ENCODE measurements around the gene ATP2C2. TPM values are rescaled to one million over a fixed set of nuclear protein-coding genes. Genes with fewer than 3 reads are reported as not detected.
"Not testable (repeated sequence)": the region's sequence is repeated elsewhere in the genome, so short reads cannot be mapped to it uniquely, and the experiment has no call there.

Gene ATP2C2
- total RNA-seq, 1 experiment from 2014 or later: 20.3 TPM

DNA sequence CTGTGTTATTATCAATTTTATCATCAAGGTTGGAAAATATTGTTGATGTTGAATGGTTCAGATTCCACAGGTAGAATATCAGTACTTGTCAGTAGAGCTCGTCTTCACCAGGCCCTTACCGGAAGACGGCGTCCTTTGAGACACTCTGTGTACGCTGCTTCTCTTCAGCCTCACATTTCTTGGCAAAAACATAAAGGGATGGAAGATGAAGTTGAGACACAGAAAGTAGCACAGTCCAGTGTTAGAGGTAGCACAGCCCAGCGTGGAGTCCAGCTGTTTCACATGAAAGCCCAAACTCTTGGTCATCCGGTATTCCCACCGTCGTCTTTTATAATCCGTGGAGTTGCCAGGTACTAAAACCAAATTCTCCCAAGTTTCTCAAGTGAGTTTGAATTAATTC lies 30.4 kb downstream of the ATP2C2 start:
- TF ChIP-seq RAD21 (IDR thresholded peaks at IDR 0.05; ENCODE audit: low read depth) (no peak), ZFX (IDR thresholded peaks at IDR 0.05) (no peak)
- TF ChIP-seq, protein P1, sequence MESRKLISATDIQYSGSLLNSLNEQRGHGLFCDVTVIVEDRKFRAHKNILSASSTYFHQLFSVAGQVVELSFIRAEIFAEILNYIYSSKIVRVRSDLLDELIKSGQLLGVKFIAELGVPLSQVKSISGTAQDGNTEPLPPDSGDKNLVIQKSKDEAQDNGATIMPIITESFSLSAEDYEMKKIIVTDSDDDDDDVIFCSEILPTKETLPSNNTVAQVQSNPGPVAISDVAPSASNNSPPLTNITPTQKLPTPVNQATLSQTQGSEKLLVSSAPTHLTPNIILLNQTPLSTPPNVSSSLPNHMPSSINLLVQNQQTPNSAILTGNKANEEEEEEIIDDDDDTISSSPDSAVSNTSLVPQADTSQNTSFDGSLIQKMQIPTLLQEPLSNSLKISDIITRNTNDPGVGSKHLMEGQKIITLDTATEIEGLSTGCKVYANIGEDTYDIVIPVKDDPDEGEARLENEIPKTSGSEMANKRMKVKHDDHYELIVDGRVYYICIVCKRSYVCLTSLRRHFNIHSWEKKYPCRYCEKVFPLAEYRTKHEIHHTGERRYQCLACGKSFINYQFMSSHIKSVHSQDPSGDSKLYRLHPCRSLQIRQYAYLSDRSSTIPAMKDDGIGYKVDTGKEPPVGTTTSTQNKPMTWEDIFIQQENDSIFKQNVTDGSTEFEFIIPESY (IDR thresholded peaks at IDR 0.05; ENCODE audit: extremely low read depth, insufficient replicate concordance, low read length): no peak
- TF ChIP-seq, protein P2, sequence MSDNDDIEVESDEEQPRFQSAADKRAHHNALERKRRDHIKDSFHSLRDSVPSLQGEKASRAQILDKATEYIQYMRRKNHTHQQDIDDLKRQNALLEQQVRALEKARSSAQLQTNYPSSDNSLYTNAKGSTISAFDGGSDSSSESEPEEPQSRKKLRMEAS (IDR thresholded peaks at IDR 0.05): no peak
- POLR2A ChIA-PET: no interaction called here

DNA sequence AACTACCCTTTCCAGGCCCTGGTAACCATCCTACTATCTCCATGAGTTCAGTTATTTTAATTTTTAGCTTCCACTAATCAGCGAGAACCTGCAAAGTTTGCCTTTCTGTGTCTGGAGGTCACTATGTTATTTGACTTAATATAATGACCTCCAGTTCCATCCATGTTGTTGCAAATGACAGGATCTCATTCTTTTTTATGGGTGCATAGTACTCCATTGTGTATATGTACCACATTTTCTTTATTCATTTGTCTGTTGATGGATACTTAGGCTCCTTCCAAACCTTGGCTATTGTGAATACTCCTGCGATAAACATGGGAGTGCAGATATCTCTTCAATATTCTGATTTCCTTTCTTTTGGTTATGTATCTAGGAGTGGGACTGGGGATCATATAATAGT lies 31.6 kb downstream of the ATP2C2 start:
- RAD21 ChIA-PET (ENCODE audit: low non-redundant PET in 1 of 2, low total read pairs in 2 of 2, uncharacterized antibody in 2 of 2, unreplicated experiment in 2 of 2): interaction anchor here in 1 of 2 experiments (0.6 kb wide), 1 partner anchor 219 kb away, joined by 3 read pairs; no protein-coding TSS in a partner anchor
- H3K27me3 ChIP-seq (ENCODE audit: insufficient read depth, low read length); intact Hi-C loops (cut with micrococcal nuclease); DNase-seq (ENCODE audit: low read depth, low spot score); H3K4me2 ChIP-seq (ENCODE audit: low read length); H3K9ac ChIP-seq (ENCODE audit: low read length); H3K4me1 ChIP-seq (ENCODE audit: control insufficient read depth in 1 of 2, insufficient read depth in 2 of 2, low read length in 2 of 2); H4K20me1 ChIP-seq (ENCODE audit: insufficient read depth); H3K9me3 ChIP-seq (ENCODE audit: control insufficient read depth in 1 of 2, insufficient read depth in 1 of 2, low read depth in 1 of 2, low read length in 2 of 2); H3K9me2 ChIP-seq (ENCODE audit: insufficient read depth); CTCF ChIA-PET; H3K36me3 ChIP-seq (ENCODE audit: control insufficient read depth in 1 of 2, insufficient read depth in 2 of 2, low read length in 2 of 2); H2AFZ ChIP-seq (ENCODE audit: low read depth, low read length, poor library complexity, severe bottlenecking); ATAC-seq; H3K27ac ChIP-seq (ENCODE audit: low read depth, low read length); H3K4me3 ChIP-seq (replicated peaks in 1 of 2; ENCODE audit: low read depth in 1 of 2, low read length in 2 of 2); POLR2A ChIA-PET; BruUV-seq (replicated peaks); H3K79me2 ChIP-seq (ENCODE audit: insufficient read depth, low read length): not testable (repeated sequence)

More for the DNA sequence above, 30.4 kb downstream of the ATP2C2 start:
- intact Hi-C loops (cut with micrococcal nuclease): no loop called here
- DNase-seq (ENCODE audit: low read depth, low spot score): no peak
- Histone ChIP-seq H3K9me2 (ENCODE audit: insufficient read depth) (no peaks in the 10 kb centered on the region), H2AFZ (ENCODE audit: low read depth, low read length, poor library complexity, severe bottlenecking) (no peak overlapping the region), H3K79me2 (ENCODE audit: insufficient read depth, low read length) (no peaks in the 10 kb centered on the region), H3K4me2 (ENCODE audit: low read length) (no peak overlapping the region), H3K4me1 (ENCODE audit: control insufficient read depth in 1 of 2, insufficient read depth in 2 of 2, low read length in 2 of 2) (no peaks in the 10 kb centered on the region; a peak in 1 of 4 replicates), H3K4me3 (replicated peaks in 1 of 2; ENCODE audit: low read depth in 1 of 2, low read length in 2 of 2) (no peak overlapping the region), H3K36me3 (ENCODE audit: control insufficient read depth in 1 of 2, insufficient read depth in 2 of 2, low read length in 2 of 2) (no peaks in the 10 kb centered on the region), H3K9me3 (ENCODE audit: control insufficient read depth in 1 of 2, insufficient read depth in 1 of 2, low read depth in 1 of 2, low read length in 2 of 2) (no peaks in the 10 kb centered on the region), H4K20me1 (ENCODE audit: insufficient read depth) (no peaks in the 10 kb centered on the region), H3K9ac (ENCODE audit: low read length) (no peak overlapping the region), H3K27ac (ENCODE audit: low read depth, low read length) (no peak overlapping the region), H3K27me3 (ENCODE audit: insufficient read depth, low read length) (no peaks in the 10 kb centered on the region)
- no TSS peak for BruUV-seq (replicated peaks)
- no peak for ATAC-seq
- RAD21 ChIA-PET (ENCODE audit: low non-redundant PET in 1 of 2, low total read pairs in 2 of 2, uncharacterized antibody in 2 of 2, unreplicated experiment in 2 of 2): no interaction called here
- CTCF ChIA-PET: interaction anchor here (0.6 kb wide), 1 partner anchor 19 kb away, joined by 3 read pairs; no protein-coding TSS in a partner anchor

DNA sequence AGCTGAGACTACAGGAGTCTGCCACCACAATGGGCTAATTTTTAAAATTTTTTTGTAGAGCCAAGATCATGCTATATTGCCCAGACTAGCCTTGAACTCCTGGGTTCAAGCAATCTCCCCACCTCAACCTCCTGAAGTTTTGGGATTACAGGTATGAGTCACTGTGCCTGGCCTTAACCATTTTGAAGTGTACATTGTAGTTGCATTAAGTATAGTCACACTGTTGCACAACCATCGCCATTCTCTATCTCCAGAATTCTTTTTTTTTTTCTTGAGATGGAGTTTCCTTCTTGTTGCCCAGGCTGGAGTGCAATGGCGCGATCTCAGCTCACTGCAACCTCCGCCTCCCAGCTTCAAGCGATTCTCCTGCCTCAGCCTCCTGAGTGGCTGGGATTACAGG lies 35.1 kb downstream of the ATP2C2 start:
- H3K4me1 ChIP-seq (ENCODE audit: control insufficient read depth in 1 of 2, insufficient read depth in 2 of 2, low read length in 2 of 2); H2AFZ ChIP-seq (ENCODE audit: low read depth, low read length, poor library complexity, severe bottlenecking); intact Hi-C loops (cut with micrococcal nuclease); H3K27me3 ChIP-seq (ENCODE audit: insufficient read depth, low read length); H3K9me2 ChIP-seq (ENCODE audit: insufficient read depth); CTCF ChIA-PET; H3K27ac ChIP-seq (ENCODE audit: low read depth, low read length); H3K36me3 ChIP-seq (ENCODE audit: control insufficient read depth in 1 of 2, insufficient read depth in 2 of 2, low read length in 2 of 2); POLR2A ChIA-PET; H3K79me2 ChIP-seq (ENCODE audit: insufficient read depth, low read length); DNase-seq (ENCODE audit: low read depth, low spot score); BruUV-seq (replicated peaks); H4K20me1 ChIP-seq (ENCODE audit: insufficient read depth); H3K9me3 ChIP-seq (ENCODE audit: control insufficient read depth in 1 of 2, insufficient read depth in 1 of 2, low read depth in 1 of 2, low read length in 2 of 2); ATAC-seq; H3K9ac ChIP-seq (ENCODE audit: low read length); RAD21 ChIA-PET (ENCODE audit: low non-redundant PET in 1 of 2, low total read pairs in 2 of 2, uncharacterized antibody in 2 of 2, unreplicated experiment in 2 of 2); H3K4me3 ChIP-seq (replicated peaks in 1 of 2; ENCODE audit: low read depth in 1 of 2, low read length in 2 of 2); H3K4me2 ChIP-seq (ENCODE audit: low read length): not testable (repeated sequence)

All from HCT116 (cell line).